ENCODE results near the gene ACMSD. TPM values are rescaled to one million over a fixed set of nuclear protein-coding genes. Genes with fewer than 3 reads are reported as not detected.
"Not testable (repeated sequence)": the region's sequence is repeated elsewhere in the genome, so short reads cannot be mapped to it uniquely, and the experiment has no call there.

The ACMSD gene
- total RNA-seq, 4 donors from 2014 or later = 0.29 TPM; not detected in 3

DNA sequence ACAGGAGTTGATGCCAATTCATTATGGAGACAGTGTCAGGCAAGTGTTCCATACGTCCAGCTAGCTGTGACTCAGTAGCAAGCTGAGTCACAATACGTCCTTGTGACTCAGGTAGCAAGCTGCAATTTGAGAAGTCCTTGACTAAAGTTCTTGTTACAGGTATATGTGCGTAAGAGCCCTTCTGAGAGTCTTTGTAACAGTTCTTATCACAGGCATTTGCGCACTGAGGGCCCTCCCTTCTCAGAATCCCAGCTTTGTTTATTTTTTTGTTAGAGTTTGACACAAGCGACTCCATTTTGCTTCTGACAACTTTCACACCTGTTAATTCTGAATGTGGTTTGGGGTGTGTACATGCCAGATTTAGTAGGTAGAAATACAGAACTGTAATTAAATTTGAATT lies 20.1 kb upstream of the ACMSD start:
- H3K27me3 ChIP-seq = no peaks in the 10 kb centered on the region
- no peak overlapping the region for H3K4me3 ChIP-seq
- in situ Hi-C loops (cut with MboI; ENCODE audit: low sequenced_read_pairs in 4 of 4) = no loop called here
- no peaks in the 10 kb centered on the region for H3K36me3 ChIP-seq
- ATAC-seq (no peak), DNase-seq (no peak)
- no peaks in the 10 kb centered on the region for H3K4me1 ChIP-seq
- intact Hi-C loops (cut with DNase I; ENCODE audit: low total_unique reads) = no loop called here
- no peak overlapping the region for H3K27ac ChIP-seq
- H3K9me3 ChIP-seq = no peaks in the 10 kb centered on the region
- TF ChIP-seq, protein P1, sequence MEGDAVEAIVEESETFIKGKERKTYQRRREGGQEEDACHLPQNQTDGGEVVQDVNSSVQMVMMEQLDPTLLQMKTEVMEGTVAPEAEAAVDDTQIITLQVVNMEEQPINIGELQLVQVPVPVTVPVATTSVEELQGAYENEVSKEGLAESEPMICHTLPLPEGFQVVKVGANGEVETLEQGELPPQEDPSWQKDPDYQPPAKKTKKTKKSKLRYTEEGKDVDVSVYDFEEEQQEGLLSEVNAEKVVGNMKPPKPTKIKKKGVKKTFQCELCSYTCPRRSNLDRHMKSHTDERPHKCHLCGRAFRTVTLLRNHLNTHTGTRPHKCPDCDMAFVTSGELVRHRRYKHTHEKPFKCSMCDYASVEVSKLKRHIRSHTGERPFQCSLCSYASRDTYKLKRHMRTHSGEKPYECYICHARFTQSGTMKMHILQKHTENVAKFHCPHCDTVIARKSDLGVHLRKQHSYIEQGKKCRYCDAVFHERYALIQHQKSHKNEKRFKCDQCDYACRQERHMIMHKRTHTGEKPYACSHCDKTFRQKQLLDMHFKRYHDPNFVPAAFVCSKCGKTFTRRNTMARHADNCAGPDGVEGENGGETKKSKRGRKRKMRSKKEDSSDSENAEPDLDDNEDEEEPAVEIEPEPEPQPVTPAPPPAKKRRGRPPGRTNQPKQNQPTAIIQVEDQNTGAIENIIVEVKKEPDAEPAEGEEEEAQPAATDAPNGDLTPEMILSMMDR (IDR thresholded peaks at IDR 0.05 in 4 of 5, conservative IDR thresholded peaks at IDR 0.05 in 1 of 5) = no peak
- no peak for TF ChIP-seq POLR2A (IDR thresholded peaks at IDR 0.05)

GRCh38 chr2:134819334-134819733 lies 19.1 kb upstream of the ACMSD start:
- in situ Hi-C loops (cut with MboI; ENCODE audit: low sequenced_read_pairs in 4 of 4) (no loop called here), intact Hi-C loops (cut with DNase I; ENCODE audit: low total_unique reads) (no loop called here)
- TF ChIP-seq, protein P1 (IDR thresholded peaks at IDR 0.05 in 4 of 5, conservative IDR thresholded peaks at IDR 0.05 in 1 of 5) = no peak
- TF ChIP-seq POLR2A (IDR thresholded peaks at IDR 0.05) = no peak
- no peaks in the 10 kb centered on the region for H3K4me1 ChIP-seq
- no peak overlapping the region for H3K27ac ChIP-seq
- DNase-seq = no peak
- no peak overlapping the region for H3K4me3 ChIP-seq
- no peaks in the 10 kb centered on the region for H3K9me3 ChIP-seq
- H3K36me3 ChIP-seq = no peaks in the 10 kb centered on the region
- H3K27me3 ChIP-seq = no peaks in the 10 kb centered on the region
- no peak for ATAC-seq

GRCh38 chr2:134823431-134823830 lies 15.0 kb upstream of the ACMSD start:
- Histone ChIP-seq H3K36me3 (no peaks in the 10 kb centered on the region), H3K4me1 (no peaks in the 10 kb centered on the region), H3K4me3 (no peak overlapping the region), H3K9me3 (no peaks in the 10 kb centered on the region), H3K27ac (no peak overlapping the region), H3K27me3 (no peaks in the 10 kb centered on the region)
- TF ChIP-seq, protein P1 (IDR thresholded peaks at IDR 0.05 in 4 of 5, conservative IDR thresholded peaks at IDR 0.05 in 1 of 5) = no peak
- TF ChIP-seq POLR2A (IDR thresholded peaks at IDR 0.05) = no peak
- in situ Hi-C loops (cut with MboI; ENCODE audit: low sequenced_read_pairs in 4 of 4) = no loop called here
- intact Hi-C loops (cut with DNase I; ENCODE audit: low total_unique reads) = no loop called here
- no peak for ATAC-seq
- DNase-seq = no peak

- TF ChIP-seq POLR2A (IDR thresholded peaks at IDR 0.05) = no peak
- TF ChIP-seq, protein P1 (IDR thresholded peaks at IDR 0.05 in 4 of 5, conservative IDR thresholded peaks at IDR 0.05 in 1 of 5) = no peak
- Histone ChIP-seq H3K36me3 (no peaks in the 10 kb centered on the region), H3K27ac (no peak overlapping the region), H3K4me3 (no peak overlapping the region), H3K27me3 (no peaks in the 10 kb centered on the region), H3K4me1 (no peaks in the 10 kb centered on the region), H3K9me3 (no peaks in the 10 kb centered on the region)
- in situ Hi-C loops (cut with MboI; ENCODE audit: low sequenced_read_pairs in 4 of 4) (no loop called here), intact Hi-C loops (cut with DNase I; ENCODE audit: low total_unique reads) (no loop called here)
- DNase-seq = no peak
- no peak for ATAC-seq
Observed at GRCh38 chr2:134823832-134824231, 14.6 kb upstream of the ACMSD start.

DNA sequence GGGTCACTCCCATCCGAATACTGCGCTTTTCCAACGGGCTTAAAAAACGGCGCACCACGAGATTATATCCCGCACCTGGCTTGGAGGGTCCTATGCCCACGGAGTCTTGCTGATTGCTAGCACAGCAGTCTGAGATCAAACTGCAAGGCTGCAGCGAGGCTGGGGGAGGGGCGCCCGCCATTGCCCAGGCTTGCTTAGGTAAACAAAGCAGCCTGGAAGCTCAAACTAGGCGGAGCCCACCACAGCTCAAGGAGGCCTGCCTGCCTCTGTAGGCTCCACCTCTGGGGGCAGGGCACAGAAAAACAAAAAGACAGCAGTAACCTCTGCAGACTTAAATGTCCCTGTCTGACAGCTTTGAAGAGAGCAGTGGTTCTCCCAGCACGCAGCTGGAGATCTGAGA lies 12.7 kb upstream of the ACMSD start:
- intact Hi-C loops (cut with DNase I; ENCODE audit: low total_unique reads); ATAC-seq: not testable (repeated sequence)

More for the DNA sequence above, 12.7 kb upstream of the ACMSD start:
- in situ Hi-C loops (cut with MboI; ENCODE audit: low sequenced_read_pairs in 4 of 4); H3K27me3 ChIP-seq; H3K27ac ChIP-seq; H3K9me3 ChIP-seq; DNase-seq; H3K4me1 ChIP-seq; H3K4me3 ChIP-seq; H3K36me3 ChIP-seq: not testable (repeated sequence)

Measured in gastrocnemius medialis (tissue), 4 donors.